GM19463 (cell line): ENCODE data around the gene PITPNC1.

Source experiments
- ATAC-seq: cut with Tn5 transposase; IDR thresholded peaks from one replicate; pipeline ENCODE4 v1.9.1; 2021; ENCODE audit warnings: mild to moderate bottlenecking, moderate library complexity; ENCODE audit not compliant: unreplicated experiment

Gene PITPNC1

GRCh38 chr17:67532326-67532871 lies 155.3 kb downstream of the PITPNC1 start:
- no peak for ATAC-seq

- ATAC-seq: no peak
These were observed 157.9 kb downstream of the PITPNC1 start for GRCh38 chr17:67534941-67535340.

GRCh38 chr17:67542219-67543114 lies 165.4 kb downstream of the PITPNC1 start:
- no peak for ATAC-seq

GRCh38 chr17:67544364-67544955 lies 167.4 kb downstream of the PITPNC1 start:
- no peak for ATAC-seq

GRCh38 chr17:67546578-67547527 lies 169.8 kb downstream of the PITPNC1 start:
- ATAC-seq: peak; percentile 96

- no peak for ATAC-seq
These were observed 171.6 kb downstream of the PITPNC1 start for GRCh38 chr17:67548693-67549092.

- no peak for ATAC-seq
These were observed 172.7 kb downstream of the PITPNC1 start for GRCh38 chr17:67549820-67550219.

GRCh38 chr17:67554634-67555033 lies 177.6 kb downstream of the PITPNC1 start:
- ATAC-seq: no peak

GRCh38 chr17:67555855-67556254 lies 178.8 kb downstream of the PITPNC1 start:
- ATAC-seq: no peak

GRCh38 chr17:67557052-67557845 lies 180.2 kb downstream of the PITPNC1 start:
- ATAC-seq: no peak

- no peak for ATAC-seq
These were observed 180.8 kb downstream of the PITPNC1 start for GRCh38 chr17:67557921-67558320.

- ATAC-seq: no peak
These were observed 181.8 kb downstream of the PITPNC1 start for GRCh38 chr17:67558740-67559380.

- ATAC-seq: no peak
These were observed 182.4 kb downstream of the PITPNC1 start for GRCh38 chr17:67559381-67559966.

- ATAC-seq: no peak
These were observed 184.9 kb downstream of the PITPNC1 start for GRCh38 chr17:67562005-67562404.

GRCh38 chr17:67563692-67564228 lies 186.7 kb downstream of the PITPNC1 start:
- no peak for ATAC-seq

- ATAC-seq: no peak
These were observed 188.0 kb downstream of the PITPNC1 start for GRCh38 chr17:67565068-67565467.

GRCh38 chr17:67566656-67567055 lies 189.6 kb downstream of the PITPNC1 start:
- no peak for ATAC-seq

- no peak for ATAC-seq
These were observed 192.0 kb downstream of the PITPNC1 start for GRCh38 chr17:67569015-67569451.

GRCh38 chr17:67569873-67570272 lies 192.8 kb downstream of the PITPNC1 start:
- no peak for ATAC-seq
